ENCODE measurements around the gene KLHDC7A.

Gene KLHDC7A

DNA sequence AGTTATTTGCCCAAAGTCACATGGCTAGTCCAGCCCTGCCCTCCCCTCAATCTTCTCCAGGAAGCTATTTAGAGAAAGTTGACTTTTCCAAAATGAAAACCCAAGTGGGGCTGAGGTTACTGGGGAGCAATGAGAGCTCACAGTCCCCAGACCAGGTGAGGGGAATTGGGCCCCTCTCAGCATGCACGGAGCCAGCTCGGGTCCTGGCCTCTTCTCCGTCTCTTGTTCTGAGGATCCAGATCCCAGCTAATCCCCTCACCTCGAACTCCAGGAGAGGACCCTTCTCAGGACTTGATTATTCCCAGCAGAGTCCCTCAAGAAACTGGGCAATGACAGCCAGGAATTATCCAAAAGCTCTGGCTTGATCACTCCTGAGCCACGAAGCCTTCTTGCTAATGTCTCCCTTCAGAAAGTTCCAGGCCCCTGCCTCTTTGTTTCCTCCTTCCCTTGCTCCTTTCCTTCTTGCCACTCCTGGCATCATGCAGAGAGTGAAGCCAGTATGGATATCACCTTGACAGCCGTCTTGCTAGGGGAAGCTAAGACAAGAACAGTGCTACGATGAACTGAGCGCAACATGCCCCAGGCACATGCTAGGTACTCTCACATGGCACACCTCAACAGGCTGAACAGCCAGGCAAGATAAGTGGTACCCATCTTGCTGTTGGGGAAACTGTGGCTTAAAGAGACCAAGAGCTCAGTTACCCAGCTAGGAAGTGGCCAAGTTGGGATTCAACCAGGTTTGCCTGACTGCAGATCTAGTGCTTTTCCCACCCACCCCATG lies 51.9 kb downstream of the KLHDC7A start:
- no peak overlapping the region for H3K27ac ChIP-seq
- H3K36me3 ChIP-seq: no peaks in the 10 kb centered on the region
- H3K27me3 ChIP-seq (ENCODE audit: insufficient read depth, low read depth, severe bottlenecking): peaks cover 26% of the 10 kb centered on the region
- TF ChIP-seq, protein P1, sequence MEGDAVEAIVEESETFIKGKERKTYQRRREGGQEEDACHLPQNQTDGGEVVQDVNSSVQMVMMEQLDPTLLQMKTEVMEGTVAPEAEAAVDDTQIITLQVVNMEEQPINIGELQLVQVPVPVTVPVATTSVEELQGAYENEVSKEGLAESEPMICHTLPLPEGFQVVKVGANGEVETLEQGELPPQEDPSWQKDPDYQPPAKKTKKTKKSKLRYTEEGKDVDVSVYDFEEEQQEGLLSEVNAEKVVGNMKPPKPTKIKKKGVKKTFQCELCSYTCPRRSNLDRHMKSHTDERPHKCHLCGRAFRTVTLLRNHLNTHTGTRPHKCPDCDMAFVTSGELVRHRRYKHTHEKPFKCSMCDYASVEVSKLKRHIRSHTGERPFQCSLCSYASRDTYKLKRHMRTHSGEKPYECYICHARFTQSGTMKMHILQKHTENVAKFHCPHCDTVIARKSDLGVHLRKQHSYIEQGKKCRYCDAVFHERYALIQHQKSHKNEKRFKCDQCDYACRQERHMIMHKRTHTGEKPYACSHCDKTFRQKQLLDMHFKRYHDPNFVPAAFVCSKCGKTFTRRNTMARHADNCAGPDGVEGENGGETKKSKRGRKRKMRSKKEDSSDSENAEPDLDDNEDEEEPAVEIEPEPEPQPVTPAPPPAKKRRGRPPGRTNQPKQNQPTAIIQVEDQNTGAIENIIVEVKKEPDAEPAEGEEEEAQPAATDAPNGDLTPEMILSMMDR (IDR thresholded peaks at IDR 0.05; ENCODE audit: low read depth, low read length): no peak
- DNase-seq: no peak
- H3K9me3 ChIP-seq (ENCODE audit: severe bottlenecking): no peaks in the 10 kb centered on the region
- no peak overlapping the region for H3K4me3 ChIP-seq (ENCODE audit: low read depth, low read length)

DNA sequence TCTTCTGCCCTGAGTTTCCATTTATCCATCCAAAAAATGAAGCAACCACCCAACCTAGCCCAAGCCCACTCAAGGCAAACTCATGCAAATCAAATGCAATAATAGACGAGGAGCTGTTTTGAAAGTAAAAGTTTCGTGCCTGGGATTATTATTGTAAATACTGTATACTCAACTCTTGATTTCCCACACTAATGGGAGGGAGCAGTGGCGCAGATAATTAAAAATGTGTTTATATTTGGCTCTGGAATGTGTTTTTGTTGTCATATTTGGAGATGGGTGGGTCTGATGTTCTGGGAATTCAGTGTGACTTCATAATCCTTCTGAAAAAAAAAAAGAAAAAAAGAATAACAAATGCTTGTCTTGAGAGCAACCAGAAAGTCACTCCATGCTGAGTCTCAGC lies 52.5 kb downstream of the KLHDC7A start:
- Histone ChIP-seq H3K27me3 (ENCODE audit: insufficient read depth, low read depth, severe bottlenecking) (peaks cover 26% of the 10 kb centered on the region), H3K9me3 (ENCODE audit: severe bottlenecking) (no peaks in the 10 kb centered on the region), H3K4me3 (ENCODE audit: low read depth, low read length) (no peak overlapping the region), H3K27ac (no peak overlapping the region), H3K36me3 (no peaks in the 10 kb centered on the region)
- DNase-seq: no peak
- TF ChIP-seq, protein P1 (IDR thresholded peaks at IDR 0.05; ENCODE audit: low read depth, low read length): no peak

DNA sequence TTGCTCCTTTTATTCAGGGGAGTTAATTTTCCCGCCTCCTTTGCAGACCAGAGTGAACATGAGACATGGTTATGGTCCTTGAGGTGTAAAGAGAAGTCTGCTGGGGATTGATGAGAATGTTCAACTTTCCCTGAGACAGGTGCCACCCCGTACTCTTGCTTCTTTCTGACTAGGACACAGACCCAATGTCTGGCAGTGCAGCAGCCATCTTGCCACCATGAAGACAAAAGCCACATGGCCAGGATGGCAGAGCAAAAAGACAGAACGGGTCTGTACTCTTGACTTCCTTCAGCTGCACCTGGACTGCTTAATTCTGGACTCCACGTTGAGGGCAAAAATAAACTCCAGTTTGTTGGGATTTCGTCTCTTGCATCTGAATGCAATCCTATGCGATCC lies 54.1 kb downstream of the KLHDC7A start:
- no peak for DNase-seq
- H3K9me3 ChIP-seq (ENCODE audit: severe bottlenecking): no peaks in the 10 kb centered on the region
- H3K4me3 ChIP-seq (ENCODE audit: low read depth, low read length): no peak overlapping the region
- H3K36me3 ChIP-seq: no peaks in the 10 kb centered on the region
- no peak overlapping the region for H3K27ac ChIP-seq
- H3K27me3 ChIP-seq (ENCODE audit: insufficient read depth, low read depth, severe bottlenecking): peaks cover 26% of the 10 kb centered on the region
- TF ChIP-seq, protein P1 (IDR thresholded peaks at IDR 0.05; ENCODE audit: low read depth, low read length): no peak
